Psoas muscle (tissue), 8 donors: ENCODE measurements around the gene RPLP2. TPM values are rescaled to one million over a fixed set of nuclear protein-coding genes. Genes with fewer than 3 reads are reported as not detected.
A peak's percentile ranks its signal among the peaks of the same experiment; 100 is the strongest.

Experiments used
- ATAC-seq, 4 donors: fragments of 200-7000 bp; cut with Tn5 transposase; one replicate each; pipeline ENCODE4 v1.9.1; 2020; ENCODE audit warnings: moderate library complexity in 3 of 4, mild to moderate bottlenecking in 2 of 4
- DNase-seq, 2 donors: peaks; one replicate each; pipeline ENCODE4 v3.0.0-alpha.2; 2020
- H3K27ac ChIP-seq: fragments of 200-600 bp; one replicate; pipeline ENCODE4 v1.8.0; 2022
- H3K27me3 ChIP-seq, 3 donors: fragments of 200-600 bp in 1 of 3; one replicate each; pipeline versions ENCODE4 v1.6.1 to v1.8.0; 2013 to 2022; ENCODE audit warnings: low read length in 2 of 3, mild to moderate bottlenecking in 2 of 3, moderate library complexity in 1 of 3; ENCODE audit not compliant: insufficient read depth in 3 of 3
- H3K36me3 ChIP-seq, 2 donors: fragments of 200-600 bp in 1 of 2; one replicate each; pipeline versions ENCODE4 v1.6.1 to v1.8.0; 2013 to 2022; ENCODE audit warnings: low read depth in 1 of 2, mild to moderate bottlenecking in 1 of 2, moderate library complexity in 1 of 2; ENCODE audit not compliant: insufficient read depth in 1 of 2
- H3K4me1 ChIP-seq: fragments of 200-600 bp; one replicate; pipeline ENCODE4 v1.8.0; 2022
- H3K4me3 ChIP-seq: fragments of 200-600 bp; one replicate; pipeline ENCODE4 v1.8.0; 2022; ENCODE audit warnings: mild to moderate bottlenecking
- H3K9me3 ChIP-seq: fragments of 200-600 bp; one replicate; pipeline ENCODE4 v1.8.0; 2022
- CTCF ChIP-seq: fragments of 200-600 bp; IDR thresholded peaks from one replicate; pipeline ENCODE4 v1.8.0; 2022; ENCODE audit warnings: antibody characterized with exemption
- WGBS, 3 donors: extraction: QIAGEN DNeasy Blood & Tissue Kit; methylation state at CpG; one replicate each; pipeline versions ENCODE4 v1.1.6 to v1.1.7; 2013; 5-methylcytosine and 5-hydroxymethylcytosine counted together
- intact Hi-C, 2 donors: fragments of 100-400 bp; cut with DNase I; formaldehyde crosslinking; loops; one replicate each; pipeline versions ENCODE4 v1.11.0 to v1.14.2; 2022
- polyA plus RNA-seq, 3 donors: library from polyadenylated mRNA; stranded (reverse); fragments of 200-250 nt; gene quantifications; one replicate each; pipeline ENCODE4 v1.2.3, GENCODE V29; 2013
- total RNA-seq, 4 donors: library from RNA; stranded (reverse); fragmentation: NEBNext Ultra II Directional in 2 of 4; extraction: Animal tissue kit (Norgen Biotek cat#: 25700) in 2 of 4; gene quantifications; one replicate each; pipeline versions ENCODE4 v1.2.1 to v1.2.4, GENCODE V29; 2021 to 2023
- donor health status: healthy with polysubstance abuse.
- donor health status: DM: no; HTN: no; CAD: no; lungs with moderate emphysema.
- donor health status: Bipolar disorder and iron deficiency.
- donor health status: healthy.
- donor health status: DM: yes; HTN: yes; CAD: no.
- donor health status: DM: no; HTN: no; CAD: no.
- donor health status: DM: no; HTN: no; CAD: no.
- donor health status: DM: yes; HTN: yes; CAD: no.

Gene RPLP2
- total and polyA plus RNA-seq, 7 donors = 779 to 1,781 (median 1,246) TPM

- DNase-seq (peak; percentile 49 to 68), ATAC-seq (peak; percentile 21 to 58 (median 48))
- Histone ChIP-seq H3K27me3 (no peaks in the 10 kb centered on the region), H3K9me3 (no peaks in the 10 kb centered on the region), H3K4me1 (peaks cover 25% of the 10 kb centered on the region), H3K27ac (peak overlapping the region; percentile 81), H3K4me3 (peak overlapping the region; percentile 98), H3K36me3 (peaks cover 0 to 40% of the 10 kb centered on the region in 2 donors)
- 1 to 2% (median 1%) methylated on average over 33 to 65 of the region's 65 CpGs for WGBS, 3 donors
- TF ChIP-seq CTCF = no peak
- intact Hi-C loops = no loop called here
These were observed 33.0 kb upstream of the RPLP2 start for GRCh38 chr11:776561-777287.

- ATAC-seq (peak; percentile 91 to 96 (median 94)), DNase-seq (peak; percentile 94 to 96)
- Histone ChIP-seq H3K36me3 (peaks cover 0 to 32% of the 10 kb centered on the region in 2 donors), H3K9me3 (no peaks in the 10 kb centered on the region), H3K27me3 (no peaks in the 10 kb centered on the region), H3K4me1 (peaks cover 27% of the 10 kb centered on the region), H3K27ac (peak within 1 kb of the TSS; percentile 81), H3K4me3 (peak within 1 kb of the TSS; percentile 98)
- 2% methylated on average over 63 to 110 of the region's 110 CpGs for WGBS, 3 donors
- intact Hi-C loops = no loop called here
- TF ChIP-seq CTCF = no peak
These were observed 32.2 kb upstream of the RPLP2 start, which contains the start of gene GATD1 for GRCh38 chr11:777288-778255. GATD1 (minus strand) TSS chr11:777487; CDS start chr11:777462, 25 bp downstream.

- H3K36me3 ChIP-seq = peaks cover 0 to 15% of the 10 kb centered on the region in 2 donors
- TF ChIP-seq CTCF = no peak
- DNase-seq = no peak
These were observed 30.5 kb upstream of the RPLP2 start for GRCh38 chr11:778976-779954.

GRCh38 chr11:779955-780532 is 29.7 kb upstream of the RPLP2 start:
- Histone ChIP-seq H3K9me3 (no peaks in the 10 kb centered on the region), H3K36me3 (peaks cover 0 to 9% of the 10 kb centered on the region in 2 donors), H3K27ac (no peak overlapping the region), H3K4me1 (peaks cover 47% of the 10 kb centered on the region), H3K4me3 (no peak overlapping the region), H3K27me3 (no peaks in the 10 kb centered on the region)
- DNase-seq = no peak
- WGBS, 3 donors = 90 to 96% (median 94%) methylated on average over 15 to 16 of the region's 16 CpGs
- intact Hi-C loops = no loop called here
- no peak for TF ChIP-seq CTCF
- no peak for ATAC-seq

More at GRCh38 chr11:778976-779954, 30.5 kb upstream of the RPLP2 start:
- no peak overlapping the region for H3K4me3 ChIP-seq
- no peaks in the 10 kb centered on the region for H3K27me3 ChIP-seq
- H3K4me1 ChIP-seq = peaks cover 43% of the 10 kb centered on the region
- no peaks in the 10 kb centered on the region for H3K9me3 ChIP-seq
- ATAC-seq = no peak
- H3K27ac ChIP-seq = no peak overlapping the region
- 91 to 96% (median 95%) methylated on average over 23 of the region's 23 CpGs for WGBS, 3 donors
- intact Hi-C loops = no loop called here
